ENCODE measurements around the gene LSM2. TPM values are rescaled to one million over a fixed set of nuclear protein-coding genes. Genes with fewer than 3 reads are reported as not detected.
A peak's percentile ranks its signal among the peaks of the same experiment; 100 is the strongest.

Gene LSM2
- total and polyA plus RNA-seq, 9 of the 15 experiments (the other 6 are each of a cell fraction or from before 2014, with no cell fraction given), result 154 to 407 (median 223) TPM

- TF ChIP-seq RBFOX2 (IDR thresholded peaks at IDR 0.05; ENCODE audit: low read depth, low read length) (peak; percentile 46), MAZ (CRISPR knock-in tag; conservative IDR thresholded peaks at IDR 0.05 in 1 of 2, IDR thresholded peaks at IDR 0.05 in 1 of 2) (peak in 1 of 2 experiments; percentile 34; a peak in 1 of 4 replicates), CXXC5 (CRISPR knock-in tag; IDR thresholded peaks at IDR 0.05) (0 out of 2 replicates have a peak, but pooled peaks have one; percentile 0), FOXK2 (conservative IDR thresholded peaks at IDR 0.05 in 1 of 2, IDR thresholded peaks at IDR 0.05 in 1 of 2; ENCODE audit: low read depth in 2 of 2) (0 out of 4 replicates have a peak, but pooled peaks of 1 of the 2 experiments have one; percentile 32), ZNF766 (CRISPR knock-in tag; conservative IDR thresholded peaks at IDR 0.05) (no peak), DMBX1 (CRISPR knock-in tag; IDR thresholded peaks at IDR 0.05; ENCODE audit: borderline replicate concordance) (no peak), ZNF384 (IDR thresholded peaks at IDR 0.05; ENCODE audit: low read depth, low read length) (peak; percentile 36; the same call in 1 of the 2 replicates), ZBTB17 (CRISPR knock-in tag; IDR thresholded peaks at IDR 0.05) (no peak), ZNF764 (CRISPR knock-in tag; IDR thresholded peaks at IDR 0.05; ENCODE audit: low read depth) (no peak), SPI1 (IDR thresholded peaks at IDR 0.05; ENCODE audit: borderline replicate concordance, low read depth, low read length) (peak; percentile 53; the same call in 1 of the 2 replicates), ZC3H11A (IDR thresholded peaks at IDR 0.05; ENCODE audit: low read depth, low read length) (no peak), MLLT1 (IDR thresholded peaks at IDR 0.05) (peak; percentile 40 to 61; a peak in 1 of 4 replicates), ZNF395 (CRISPR knock-in tag; IDR thresholded peaks at IDR 0.05) (no peak), ARNT (IDR thresholded peaks at IDR 0.05) (peak in 1 of 2 experiments; percentile 50; a peak in 2 of 4 replicates), ARHGAP35 (IDR thresholded peaks at IDR 0.05; ENCODE audit: partially characterized antibody) (no peak)
These were observed 15.3 kb downstream of the LSM2 start (continued) for GRCh38 chr6:31791324-31792089.
